Activated T-helper 1 cell treated with anti-CD3 and anti-CD28 coated beads, Interleukin-2, amount 50 U/mL, for 16 hours (primary cell): ENCODE data around the gene KRTAP12-4.
"Not testable (repeated sequence)": the region's sequence is repeated elsewhere in the genome, so short reads cannot be mapped to it uniquely, and the experiment has no call there.

ENCODE experiments used
- DNase-seq, 2 donors: peaks; one replicate each; pipeline ENCODE4 v3.0.0-alpha.2; 2020; ENCODE audit warnings: low read depth in 1 of 2, low spot score in 1 of 2

KRTAP12-4 gene

GRCh38 chr21:44657635-44658540 lies 3.4 kb upstream of the KRTAP12-4 start, which contains the start of gene KRTAP12-3:
TSS of gene KRTAP12-3 (plus strand) at chr21:44657932. CDS start at chr21:44657980, 48 bp downstream.
- DNase-seq, result peak; percentile 18 to 41

GRCh38 chr21:44656868-44657267 lies 2.4 kb upstream of the KRTAP12-4 start:
- no peak for DNase-seq

GRCh38 chr21:44653656-44654575 lies 543 bp downstream of the KRTAP12-4 start:
- peak; percentile 20 to 49 for DNase-seq

GRCh38 chr21:44653123-44653522 lies 1.3 kb downstream of the KRTAP12-4 start:
- DNase-seq, result no peak

- no peak for DNase-seq
Observed at GRCh38 chr21:44650973-44651675, 3.3 kb downstream of the KRTAP12-4 start.

GRCh38 chr21:44650265-44650972 lies 4.0 kb downstream of the KRTAP12-4 start:
- no peak for DNase-seq

- no peak for DNase-seq
Observed at GRCh38 chr21:44649521-44650100, 4.8 kb downstream of the KRTAP12-4 start.

- DNase-seq, result no peak
Observed at GRCh38 chr21:44648557-44649311, 5.7 kb downstream of the KRTAP12-4 start.

GRCh38 chr21:44647222-44647552 lies 7.3 kb downstream of the KRTAP12-4 start:
- DNase-seq, result no peak

GRCh38 chr21:44646366-44647221 lies 7.9 kb downstream of the KRTAP12-4 start, which contains the start of gene KRTAP10-11:
TSS of gene KRTAP10-11 (plus strand) at chr21:44646414. CDS start at chr21:44646459, 45 bp downstream.
- DNase-seq, result not testable (repeated sequence)

- DNase-seq, result no peak
Observed at GRCh38 chr21:44644878-44645277, 9.6 kb downstream of the KRTAP12-4 start.

GRCh38 chr21:44643741-44644310 lies 10.6 kb downstream of the KRTAP12-4 start:
- DNase-seq, result no peak

GRCh38 chr21:44640761-44641160 lies 13.7 kb downstream of the KRTAP12-4 start:
- DNase-seq, result no peak

GRCh38 chr21:44639331-44639655 lies 15.2 kb downstream of the KRTAP12-4 start:
- DNase-seq, result no peak

GRCh38 chr21:44638506-44639330 lies 15.7 kb downstream of the KRTAP12-4 start:
- not testable (repeated sequence) for DNase-seq

GRCh38 chr21:44637851-44638348 lies 16.6 kb downstream of the KRTAP12-4 start:
- DNase-seq, result not testable (repeated sequence)
